IPS DF 4.7 (cell line): ENCODE measurements around the gene TAF9.
"Not testable (repeated sequence)": the region's sequence is repeated elsewhere in the genome, so short reads cannot be mapped to it uniquely, and the experiment has no call there.

Experiments used
- DNase-seq: peaks from one replicate; pipeline ENCODE4 v3.0.0-alpha.2; 2013; ENCODE audit warnings: low spot score; ENCODE audit errors: extremely low read depth

Gene TAF9

GRCh38 chr5:69335341-69335935, 33.9 kb downstream of the TAF9 start:
- no peak for DNase-seq

DNA sequence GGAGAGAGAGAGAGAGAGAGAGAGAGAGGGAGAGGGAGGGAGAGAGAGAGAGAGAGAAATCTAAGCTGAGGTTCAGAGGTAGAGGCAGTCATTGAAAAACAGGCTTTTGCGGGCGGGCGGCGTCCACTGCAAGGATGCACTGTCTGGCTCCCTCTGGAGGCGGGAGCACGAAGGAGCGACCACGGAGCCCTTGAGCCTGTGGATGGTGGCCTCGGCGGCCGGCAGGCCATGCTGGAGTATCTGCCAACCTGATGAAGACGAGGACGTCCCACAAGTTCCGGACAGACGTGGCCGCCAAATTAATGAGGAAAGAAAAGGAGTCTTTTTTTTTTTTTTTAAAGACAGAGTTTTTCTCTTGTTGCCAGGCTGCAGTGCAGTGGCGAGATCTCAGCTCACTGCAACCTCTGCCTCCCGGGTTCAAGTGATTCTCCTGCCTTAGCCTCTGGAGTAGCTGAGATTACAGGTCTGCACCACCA, 34.5 kb downstream of the TAF9 start:
- peak; percentile 49 for DNase-seq

DNA sequence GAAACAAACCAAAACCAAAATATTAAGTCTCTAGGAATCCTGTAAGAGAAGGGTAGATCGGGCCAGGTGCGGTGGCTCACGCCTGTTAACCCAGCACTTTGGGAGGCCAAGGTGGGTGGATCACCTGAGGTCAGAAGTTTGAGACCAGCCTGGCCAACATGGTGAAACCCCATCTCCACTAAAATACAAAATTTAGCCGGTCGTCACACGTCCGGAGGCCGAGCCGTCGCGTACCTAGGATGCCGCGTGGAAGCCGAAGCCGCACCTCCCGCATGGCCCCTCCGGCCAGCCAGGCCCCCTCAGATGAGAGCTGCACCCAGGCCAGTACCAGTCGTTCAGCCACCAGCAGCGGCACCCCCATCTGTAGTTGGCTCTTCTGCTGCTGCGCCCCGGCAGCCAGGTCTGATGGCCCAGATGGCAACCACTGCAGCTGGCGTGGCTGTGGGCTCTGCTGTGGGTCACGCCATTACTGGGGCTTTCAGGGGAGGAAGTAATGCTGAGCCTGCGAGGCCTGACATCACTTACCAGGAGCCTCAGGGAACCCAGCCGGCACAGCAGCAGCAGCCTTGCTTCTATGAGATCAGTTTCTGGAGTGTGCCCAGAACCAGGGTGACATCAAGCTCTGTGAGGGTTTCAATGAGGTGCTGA, 35.5 kb downstream of the TAF9 start:
- DNase-seq: not testable (repeated sequence)

DNA sequence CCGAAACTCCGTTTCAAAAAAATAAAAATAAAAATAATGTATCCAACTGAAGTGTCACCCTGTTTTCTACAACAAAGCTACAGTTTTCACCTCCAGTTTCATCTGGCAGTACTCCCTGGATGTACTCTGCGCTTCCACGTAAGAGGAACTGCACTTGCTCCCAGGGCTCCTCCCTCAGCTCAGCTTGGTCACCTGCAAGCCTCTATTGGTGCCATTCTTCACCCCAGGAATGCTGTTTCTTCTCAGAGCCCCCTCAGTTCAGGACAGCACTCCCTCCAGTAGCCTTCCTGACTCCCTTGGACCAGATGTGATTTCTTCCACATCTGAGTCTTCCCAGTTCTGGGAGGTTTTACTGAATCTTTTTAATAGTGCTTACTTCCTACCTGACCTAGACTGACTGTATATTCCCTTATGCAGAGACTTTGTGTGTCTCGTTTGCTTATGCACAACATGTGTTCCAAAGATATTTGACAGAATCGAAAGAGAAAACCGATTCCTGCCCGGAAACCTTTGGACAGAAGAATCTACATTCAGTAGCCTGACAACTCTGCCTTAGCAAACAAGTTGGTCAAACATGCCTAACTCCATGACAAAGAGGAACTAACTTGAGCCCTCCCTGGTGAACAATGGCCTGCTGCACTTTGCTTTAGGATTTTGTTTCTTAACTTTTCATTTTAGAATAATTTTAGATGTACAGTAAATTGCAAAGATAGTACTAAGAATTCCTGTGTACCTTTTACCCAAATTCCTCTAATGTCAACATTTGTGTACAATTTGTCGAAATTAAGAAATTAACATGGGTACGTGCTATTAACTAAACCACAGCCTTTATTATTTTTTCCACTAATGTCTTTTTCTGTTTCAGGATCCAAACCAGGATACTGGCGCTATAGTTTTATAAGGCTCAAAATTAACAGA, 37.5 kb downstream of the TAF9 start:
- DNase-seq: no peak

- no peak for DNase-seq
Measured at GRCh38 chr5:69329905-69330489, 39.3 kb downstream of the TAF9 start.

DNA sequence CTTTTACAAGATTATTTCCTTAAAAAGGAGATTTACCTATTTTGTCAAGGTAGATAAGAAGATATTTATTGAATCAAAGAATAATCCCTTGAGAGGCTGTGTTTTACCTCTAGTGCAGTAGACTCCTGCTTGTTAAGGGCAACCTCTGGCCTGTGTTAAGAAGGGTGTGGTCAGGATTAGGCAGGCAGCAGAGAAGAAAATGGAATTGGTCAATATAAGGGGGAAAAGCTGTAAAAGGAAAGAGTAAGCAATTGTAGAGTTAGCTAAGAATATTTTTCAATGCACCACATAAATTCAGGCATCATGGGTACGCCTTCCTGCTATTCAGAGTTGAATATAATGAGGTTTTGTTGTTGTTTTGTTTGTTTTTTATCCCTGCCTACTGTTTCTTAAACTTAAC, 43.0 kb downstream of the TAF9 start:
- no peak for DNase-seq

DNA sequence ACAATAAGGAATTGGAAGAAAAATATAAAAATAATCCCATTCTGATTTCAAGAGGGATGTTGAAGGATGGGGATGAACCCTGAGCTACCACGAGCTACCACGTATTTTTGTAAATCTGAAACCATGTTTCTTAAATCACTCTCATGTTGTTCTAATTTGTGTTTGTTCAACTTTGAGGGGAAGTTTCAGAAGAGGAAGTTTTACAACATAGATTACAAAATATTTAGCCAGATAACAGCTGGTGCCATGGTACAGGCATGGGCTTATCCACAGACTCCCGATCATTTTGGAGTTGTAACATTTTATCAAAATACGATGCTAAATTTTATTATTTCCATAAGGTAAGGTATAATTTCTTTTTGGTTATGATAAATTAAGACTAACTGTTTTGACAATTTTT, 51.9 kb downstream of the TAF9 start:
- DNase-seq: no peak

GRCh38 chr5:69315972-69316371, 53.3 kb downstream of the TAF9 start:
- no peak for DNase-seq
